Activated CD4-positive, alpha-beta T cell treated with anti-CD3 and anti-CD28 coated beads, Interleukin-2, amount 10 ng/mL, durations not matched to agents 24 days and 14 days (primary cell): ENCODE measurements around the gene IRF9. TPM values are rescaled to one million over a fixed set of nuclear protein-coding genes. Genes with fewer than 3 reads are reported as not detected.

Source experiments
- DNase-seq: peaks from one replicate; pipeline ENCODE4 v3.0.0; 2022
- H3K27ac Mint-ChIP-seq: one replicate; pipeline ENCODE4 v1.8.0; 2022; ENCODE audit warnings: mild to moderate bottlenecking, mixed read lengths
- H3K27me3 Mint-ChIP-seq: one replicate; pipeline ENCODE4 v1.8.0; 2022; ENCODE audit warnings: mixed read lengths
- H3K36me3 Mint-ChIP-seq: one replicate; pipeline ENCODE4 v1.8.0; 2022; ENCODE audit warnings: low read depth, mild to moderate bottlenecking, mixed read lengths
- H3K4me1 Mint-ChIP-seq: one replicate; pipeline ENCODE4 v1.8.0; 2021; ENCODE audit warnings: mixed read lengths
- H3K4me3 Mint-ChIP-seq: one replicate; pipeline ENCODE4 v1.8.0; 2022; ENCODE audit warnings: mild to moderate bottlenecking, moderate library complexity, mixed read lengths
- H3K9me3 Mint-ChIP-seq: one replicate; pipeline ENCODE4 v1.8.0; 2021; ENCODE audit warnings: mixed read lengths
- intact Hi-C: fragments of 100-400 bp; cut with micrococcal nuclease; formaldehyde crosslinking; loops from one replicate; pipeline ENCODE4 v1.15.1; 2023
- total RNA-seq: library from RNA; stranded (reverse); gene quantifications from 2 replicates; pipeline ENCODE4 v1.2.3, GENCODE V29; 2022

Gene IRF9
- total RNA-seq, 1 donor from 2014 or later, result 159 TPM

DNA sequence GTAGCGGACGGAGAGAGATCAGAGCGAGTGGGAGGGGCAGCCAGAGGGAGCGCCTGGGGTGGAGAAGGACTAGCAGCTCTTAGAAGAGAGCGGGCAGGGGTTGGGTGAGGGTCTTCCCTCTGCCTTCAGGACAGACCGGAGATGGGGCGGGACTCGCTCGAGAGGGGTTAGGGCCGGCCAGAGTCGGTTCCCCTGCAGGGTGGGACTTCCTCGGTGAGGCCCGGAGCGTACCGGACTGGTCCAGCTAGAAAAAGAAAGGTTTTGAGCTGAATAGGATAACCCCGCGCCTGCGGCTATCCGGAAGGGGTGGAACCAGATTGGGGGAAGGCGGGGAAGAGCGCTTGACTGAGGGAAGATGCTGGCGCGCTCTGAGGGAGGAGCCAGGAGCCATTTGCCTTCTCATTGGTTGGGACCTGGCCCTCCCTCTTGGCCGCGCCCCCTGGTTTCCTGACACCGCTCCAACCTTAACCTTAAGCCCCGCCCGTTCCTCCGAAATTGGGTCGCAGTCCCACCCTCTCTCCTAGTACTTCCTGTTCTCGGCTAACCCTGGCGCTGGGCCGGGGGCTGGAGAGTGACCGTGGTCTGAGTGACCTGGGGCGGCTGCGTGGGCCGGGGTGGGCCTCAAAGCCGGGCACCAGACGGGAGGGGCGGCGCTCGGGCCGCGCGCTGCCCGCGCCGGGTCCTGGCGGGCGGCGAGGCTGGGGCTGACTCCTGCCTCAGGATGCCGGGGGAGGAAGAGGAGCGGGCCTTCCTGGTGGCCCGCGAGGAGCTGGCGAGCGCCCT, 13.9 kb upstream of the IRF9 start, which contains the start of gene RNF31:
TSS of gene RNF31 (plus strand) at position 521 of the 783 bp plus-strand sequence. CDS start at position 722, 201 bp downstream.
- H3K4me3 Mint-ChIP-seq, result peak within 1 kb of the TSS; percentile 97
- no peaks in the 10 kb centered on the region for H3K27me3 Mint-ChIP-seq
- H3K9me3 Mint-ChIP-seq, result no peaks in the 10 kb centered on the region
- H3K4me1 Mint-ChIP-seq, result peaks cover 59% of the 10 kb centered on the region
- H3K36me3 Mint-ChIP-seq, result peaks cover 68% of the 10 kb centered on the region
- intact Hi-C loops, result loop anchor here (1.0 to 2.0 kb wide), 7 partner anchors 11 to 152 kb away; partner anchors contain the start of genes DCAF11, DHRS1, IPO4 and IRF9
- peak within 1 kb of the TSS; percentile 99 for H3K27ac Mint-ChIP-seq
- peak; percentile 99 for DNase-seq

DNA sequence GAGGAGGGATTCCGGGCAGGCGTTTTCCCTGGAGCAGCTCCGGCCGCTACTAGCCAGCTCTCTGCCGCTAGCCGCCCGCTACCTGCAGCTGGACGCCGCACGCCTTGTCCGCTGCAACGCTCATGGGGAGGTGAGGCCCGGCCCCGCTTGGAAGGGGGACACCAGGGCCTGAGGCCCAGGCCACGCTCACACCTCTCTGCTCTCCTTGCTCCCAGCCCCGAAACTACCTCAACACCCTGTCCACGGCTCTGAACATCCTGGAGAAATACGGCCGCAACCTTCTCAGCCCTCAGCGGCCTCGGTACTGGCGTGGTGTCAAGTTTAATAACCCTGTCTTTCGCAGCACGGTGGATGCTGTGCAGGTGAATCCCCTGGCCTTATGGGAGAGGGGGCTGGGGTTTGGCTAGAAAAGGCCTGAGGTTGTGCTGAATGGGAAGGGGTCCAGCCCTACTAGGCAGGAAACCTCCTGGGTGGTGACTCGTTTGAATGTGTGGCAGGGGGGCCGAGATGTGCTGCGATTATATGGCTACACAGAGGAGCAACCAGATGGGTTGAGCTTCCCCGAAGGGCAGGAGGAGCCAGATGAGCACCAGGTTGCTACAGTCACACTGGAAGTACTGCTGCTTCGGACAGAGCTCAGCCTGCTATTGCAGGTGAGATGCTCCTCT, 13.2 kb upstream of the IRF9 start:
- peaks cover 69% of the 10 kb centered on the region for H3K36me3 Mint-ChIP-seq

DNA sequence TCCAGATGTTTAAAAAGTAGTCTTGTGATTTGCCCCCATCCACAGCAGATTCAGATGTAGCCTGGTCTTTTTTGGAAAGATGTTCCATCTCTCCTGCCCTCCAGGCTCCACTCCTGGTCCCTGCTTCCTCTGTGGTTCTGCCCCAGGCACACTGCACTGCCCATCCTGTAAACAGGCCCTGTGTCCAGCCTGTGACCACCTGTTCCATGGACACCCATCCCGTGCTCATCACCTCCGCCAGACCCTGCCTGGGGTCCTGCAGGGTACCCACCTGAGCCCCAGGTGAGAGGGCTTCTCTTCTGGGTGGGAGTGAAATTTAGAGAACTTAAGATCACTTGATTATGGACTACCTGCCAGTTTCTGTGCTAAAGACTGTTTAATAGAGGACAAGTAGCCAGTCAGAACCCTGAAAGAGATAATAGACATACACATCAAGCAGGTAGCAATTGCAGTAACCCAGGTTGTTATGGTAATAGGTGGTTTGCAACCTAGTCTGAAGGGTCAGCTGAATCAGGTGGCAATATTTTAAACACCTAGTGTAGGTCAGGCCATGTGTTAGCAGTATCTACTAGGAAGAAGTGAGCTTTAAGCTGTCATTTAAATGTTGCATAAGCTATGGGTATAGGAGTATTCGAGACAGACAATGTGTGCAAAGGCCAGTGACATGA, 11.6 kb upstream of the IRF9 start:
- DNase-seq, result no peak
- peaks cover 41% of the 10 kb centered on the region for H3K4me1 Mint-ChIP-seq
- peak overlapping the region; percentile 60 for H3K27ac Mint-ChIP-seq
- H3K27me3 Mint-ChIP-seq, result no peaks in the 10 kb centered on the region
- peaks cover 59% of the 10 kb centered on the region for H3K36me3 Mint-ChIP-seq
- H3K9me3 Mint-ChIP-seq, result no peaks in the 10 kb centered on the region
- intact Hi-C loops, result no loop called here
- peak overlapping the region; percentile 97 for H3K4me3 Mint-ChIP-seq

More for the DNA sequence above, 13.2 kb upstream of the IRF9 start:
- DNase-seq, result peak; percentile 72
- H3K27ac Mint-ChIP-seq, result peak overlapping the region; percentile 79
- H3K9me3 Mint-ChIP-seq, result no peaks in the 10 kb centered on the region
- peaks cover 56% of the 10 kb centered on the region for H3K4me1 Mint-ChIP-seq
- peak overlapping the region; percentile 97 for H3K4me3 Mint-ChIP-seq
- intact Hi-C loops, result loop anchor here (1.0 to 2.0 kb wide), 6 partner anchors 13 to 151 kb away; partner anchors contain the start of genes DCAF11, DHRS1, IPO4 and IRF9
- no peaks in the 10 kb centered on the region for H3K27me3 Mint-ChIP-seq

DNA sequence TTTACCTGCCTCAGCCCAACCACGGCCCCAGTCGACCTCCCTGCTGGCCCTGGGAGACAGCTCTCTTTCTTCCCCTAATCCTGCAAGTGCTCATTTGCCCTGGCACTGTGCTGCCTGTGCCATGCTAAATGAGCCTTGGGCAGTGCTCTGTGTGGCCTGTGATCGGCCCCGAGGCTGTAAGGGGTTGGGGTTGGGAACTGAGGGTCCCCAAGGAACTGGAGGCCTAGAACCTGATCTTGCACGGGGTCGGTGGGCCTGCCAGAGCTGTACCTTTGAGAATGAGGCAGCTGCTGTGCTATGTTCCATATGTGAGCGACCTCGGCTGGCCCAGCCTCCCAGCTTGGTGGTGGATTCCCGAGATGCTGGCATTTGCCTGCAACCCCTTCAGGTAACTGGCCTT, 11.0 kb upstream of the IRF9 start:
- DNase-seq, result no peak
- intact Hi-C loops, result no loop called here
- H3K9me3 Mint-ChIP-seq, result no peaks in the 10 kb centered on the region
- no peak overlapping the region for H3K4me3 Mint-ChIP-seq
- H3K36me3 Mint-ChIP-seq, result peaks cover 59% of the 10 kb centered on the region
- peaks cover 38% of the 10 kb centered on the region for H3K4me1 Mint-ChIP-seq
- H3K27ac Mint-ChIP-seq, result no peak overlapping the region
- H3K27me3 Mint-ChIP-seq, result no peaks in the 10 kb centered on the region

DNA sequence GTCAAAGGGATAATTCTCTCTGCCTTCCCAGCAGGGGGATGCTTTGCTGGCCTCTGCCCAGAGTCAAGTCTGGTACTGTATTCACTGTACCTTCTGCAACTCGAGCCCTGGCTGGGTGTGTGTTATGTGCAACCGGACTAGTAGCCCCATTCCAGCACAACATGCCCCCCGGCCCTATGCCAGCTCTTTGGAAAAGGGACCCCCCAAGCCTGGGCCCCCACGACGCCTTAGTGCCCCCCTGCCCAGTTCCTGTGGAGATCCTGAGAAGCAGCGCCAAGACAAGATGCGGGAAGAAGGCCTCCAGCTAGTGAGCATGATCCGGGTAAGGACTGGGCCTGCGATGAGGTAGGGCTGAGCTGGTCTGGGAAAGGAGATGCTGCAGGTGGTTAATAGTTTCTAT, 10.5 kb upstream of the IRF9 start:
- H3K9me3 Mint-ChIP-seq, result no peaks in the 10 kb centered on the region
- H3K27ac Mint-ChIP-seq, result peak overlapping the region; percentile 31
- DNase-seq, result no peak
- no peaks in the 10 kb centered on the region for H3K27me3 Mint-ChIP-seq
- no peak overlapping the region for H3K4me3 Mint-ChIP-seq
- H3K36me3 Mint-ChIP-seq, result peaks cover 57% of the 10 kb centered on the region
- peaks cover 34% of the 10 kb centered on the region for H3K4me1 Mint-ChIP-seq
- intact Hi-C loops, result no loop called here

DNA sequence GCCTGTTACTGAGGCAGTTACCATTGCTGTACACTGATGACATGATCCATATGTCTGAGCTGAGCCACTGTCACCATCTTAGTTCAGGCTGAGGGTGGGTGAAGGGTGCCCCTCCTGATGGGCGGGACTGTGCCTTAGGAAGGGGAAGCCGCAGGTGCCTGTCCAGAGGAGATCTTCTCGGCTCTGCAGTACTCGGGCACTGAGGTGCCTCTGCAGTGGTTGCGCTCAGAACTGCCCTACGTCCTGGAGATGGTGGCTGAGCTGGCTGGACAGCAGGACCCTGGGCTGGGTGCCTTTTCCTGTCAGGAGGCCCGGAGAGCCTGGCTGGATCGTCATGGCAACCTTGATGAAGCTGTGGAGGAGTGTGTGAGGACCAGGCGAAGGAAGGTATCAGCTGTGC, 10.1 kb upstream of the IRF9 start:
- peaks cover 33% of the 10 kb centered on the region for H3K4me1 Mint-ChIP-seq
- peaks cover 57% of the 10 kb centered on the region for H3K36me3 Mint-ChIP-seq
- no peak overlapping the region for H3K27ac Mint-ChIP-seq

DNA sequence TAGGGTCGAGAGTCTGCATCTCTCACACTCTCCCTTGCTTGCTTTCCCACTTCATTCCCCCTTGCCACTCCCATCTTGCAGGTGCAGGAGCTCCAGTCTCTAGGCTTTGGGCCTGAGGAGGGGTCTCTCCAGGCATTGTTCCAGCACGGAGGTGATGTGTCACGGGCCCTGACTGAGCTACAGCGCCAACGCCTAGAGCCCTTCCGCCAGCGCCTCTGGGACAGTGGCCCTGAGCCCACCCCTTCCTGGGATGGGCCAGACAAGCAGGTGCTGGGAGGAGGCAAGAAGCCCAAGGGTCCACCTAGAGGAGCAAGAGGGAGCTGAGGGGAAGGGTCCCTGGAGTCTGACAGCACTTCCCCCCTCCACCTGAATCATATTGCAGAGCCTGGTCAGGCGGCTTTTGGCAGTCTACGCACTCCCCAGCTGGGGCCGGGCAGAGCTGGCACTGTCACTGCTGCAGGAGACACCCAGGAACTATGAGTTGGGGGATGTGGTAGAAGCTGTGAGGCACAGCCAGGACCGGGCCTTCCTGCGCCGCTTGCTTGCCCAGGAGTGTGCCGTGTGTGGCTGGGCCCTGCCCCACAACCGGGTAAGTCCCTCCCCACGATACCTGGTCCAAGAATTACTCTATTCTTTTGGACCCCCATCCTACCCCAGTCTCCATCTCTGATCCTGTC, 9.5 kb upstream of the IRF9 start:
- DNase-seq, result no peak
- H3K27ac Mint-ChIP-seq, result no peak overlapping the region
- H3K9me3 Mint-ChIP-seq, result no peaks in the 10 kb centered on the region
- H3K4me3 Mint-ChIP-seq, result no peak overlapping the region
- intact Hi-C loops, result no loop called here
- H3K36me3 Mint-ChIP-seq, result peaks cover 56% of the 10 kb centered on the region
- H3K27me3 Mint-ChIP-seq, result no peaks in the 10 kb centered on the region
- peaks cover 33% of the 10 kb centered on the region for H3K4me1 Mint-ChIP-seq

More for the DNA sequence above, 10.1 kb upstream of the IRF9 start:
- no peaks in the 10 kb centered on the region for H3K9me3 Mint-ChIP-seq
- intact Hi-C loops, result no loop called here
- DNase-seq, result no peak
- no peak overlapping the region for H3K4me3 Mint-ChIP-seq
- no peaks in the 10 kb centered on the region for H3K27me3 Mint-ChIP-seq

DNA sequence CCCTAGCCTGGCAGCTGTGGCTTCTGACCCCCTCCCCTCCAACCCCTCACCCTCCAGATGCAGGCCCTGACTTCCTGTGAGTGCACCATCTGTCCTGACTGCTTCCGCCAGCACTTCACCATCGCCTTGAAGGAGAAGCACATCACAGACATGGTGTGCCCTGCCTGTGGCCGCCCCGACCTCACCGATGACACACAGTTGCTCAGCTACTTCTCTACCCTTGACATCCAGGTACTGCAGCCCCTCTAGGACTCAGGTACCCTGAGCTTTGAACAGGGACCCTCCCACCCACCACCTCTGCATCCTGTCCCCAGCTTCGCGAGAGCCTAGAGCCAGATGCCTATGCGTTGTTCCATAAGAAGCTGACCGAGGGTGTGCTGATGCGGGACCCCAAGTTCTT, 6.0 kb upstream of the IRF9 start:
- no peaks in the 10 kb centered on the region for H3K27me3 Mint-ChIP-seq
- no peak for DNase-seq
- H3K27ac Mint-ChIP-seq, result no peak overlapping the region
- H3K4me3 Mint-ChIP-seq, result no peak overlapping the region
- H3K4me1 Mint-ChIP-seq, result peaks cover 22% of the 10 kb centered on the region
- intact Hi-C loops, result no loop called here
- H3K9me3 Mint-ChIP-seq, result no peaks in the 10 kb centered on the region
- peaks cover 66% of the 10 kb centered on the region for H3K36me3 Mint-ChIP-seq

DNA sequence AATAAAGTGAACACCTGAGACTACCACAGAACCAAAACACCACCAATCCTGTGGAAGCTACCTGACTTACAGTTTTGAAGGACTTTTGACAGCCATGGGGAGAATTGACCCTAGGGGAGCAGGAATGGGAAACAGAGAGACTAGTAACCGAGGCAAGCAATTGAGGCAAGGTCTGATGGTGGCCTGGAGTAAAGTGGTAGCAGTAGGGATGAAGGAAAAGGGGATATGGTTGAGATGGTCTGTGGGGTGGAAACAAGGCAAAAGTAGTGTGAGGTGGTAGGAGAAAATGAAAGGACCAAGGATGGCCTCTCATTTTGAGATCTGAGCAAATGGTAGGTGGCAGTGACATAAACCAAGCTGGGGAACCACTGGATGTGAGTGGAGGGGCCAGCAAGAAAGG, 4.2 kb upstream of the IRF9 start:
- intact Hi-C loops, result no loop called here
- no peak for DNase-seq
- H3K9me3 Mint-ChIP-seq, result no peaks in the 10 kb centered on the region
- H3K4me1 Mint-ChIP-seq, result peaks cover 27% of the 10 kb centered on the region
- H3K36me3 Mint-ChIP-seq, result peaks cover 71% of the 10 kb centered on the region
- no peak overlapping the region for H3K4me3 Mint-ChIP-seq
- peak overlapping the region; percentile 39 for H3K27ac Mint-ChIP-seq
- H3K27me3 Mint-ChIP-seq, result peaks cover 2% of the 10 kb centered on the region

DNA sequence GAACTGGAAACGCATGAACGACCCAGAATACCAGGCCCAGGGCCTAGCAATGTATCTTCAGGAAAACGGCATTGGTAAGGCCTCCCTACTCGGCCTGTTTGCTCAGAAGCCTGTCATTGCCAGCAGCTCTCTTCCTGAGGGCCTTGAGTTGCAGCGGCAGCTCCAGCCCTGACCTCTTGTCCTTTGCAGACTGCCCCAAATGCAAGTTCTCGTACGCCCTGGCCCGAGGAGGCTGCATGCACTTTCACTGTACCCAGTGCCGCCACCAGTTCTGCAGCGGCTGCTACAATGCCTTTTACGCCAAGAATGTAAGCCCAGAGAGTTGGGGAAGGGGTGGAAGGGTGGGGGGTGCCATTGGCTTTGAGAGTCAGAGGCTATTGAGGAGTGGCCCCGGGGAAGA, 3.7 kb upstream of the IRF9 start:
- H3K4me3 Mint-ChIP-seq, result no peak overlapping the region
- no peak for DNase-seq
- no peak overlapping the region for H3K27ac Mint-ChIP-seq
- peaks cover 2% of the 10 kb centered on the region for H3K27me3 Mint-ChIP-seq
- intact Hi-C loops, result no loop called here
- no peaks in the 10 kb centered on the region for H3K9me3 Mint-ChIP-seq
- peaks cover 30% of the 10 kb centered on the region for H3K4me1 Mint-ChIP-seq
- H3K36me3 Mint-ChIP-seq, result peaks cover 72% of the 10 kb centered on the region

DNA sequence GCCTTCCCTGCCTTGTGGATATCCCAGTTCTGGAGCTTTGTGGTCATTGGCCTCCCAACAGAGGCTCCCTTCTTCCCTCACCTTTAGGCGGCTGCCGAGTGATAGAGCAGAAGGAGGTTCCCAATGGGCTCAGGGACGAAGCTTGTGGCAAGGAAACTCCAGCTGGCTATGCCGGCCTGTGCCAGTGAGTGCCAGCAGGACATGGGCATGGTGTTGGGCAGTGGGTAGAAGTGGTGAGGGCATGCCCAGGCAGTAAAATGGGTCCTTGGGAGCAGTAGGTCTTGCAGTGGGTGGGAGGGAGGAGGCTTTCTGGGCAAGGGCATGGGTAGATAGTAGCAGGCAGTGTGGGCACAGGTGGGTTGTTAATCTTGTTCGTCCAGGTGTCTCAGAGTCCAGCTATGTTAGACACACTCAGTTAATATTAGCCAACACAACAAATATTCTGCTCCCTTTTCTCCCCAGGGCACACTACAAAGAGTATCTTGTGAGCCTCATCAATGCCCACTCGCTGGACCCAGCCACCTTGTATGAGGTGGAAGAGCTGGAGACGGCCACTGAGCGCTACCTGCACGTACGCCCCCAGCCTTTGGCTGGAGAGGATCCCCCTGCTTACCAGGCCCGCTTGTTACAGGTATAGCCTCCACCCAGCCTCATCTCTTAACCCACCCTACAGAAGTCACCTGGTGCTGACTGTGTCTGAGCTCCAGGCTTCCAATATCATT, 1.1 kb upstream of the IRF9 start:
- no peak for DNase-seq
- Mint-ChIP-seq H3K27me3 (peaks cover 2% of the 10 kb centered on the region), H3K9me3 (no peaks in the 10 kb centered on the region), H3K27ac (peak overlapping the region; percentile 97), H3K4me3 (peak overlapping the region; percentile 93), H3K36me3 (peaks cover 84% of the 10 kb centered on the region), H3K4me1 (peaks cover 46% of the 10 kb centered on the region)
- intact Hi-C loops, result loop anchor here (5.0 kb wide), 2 partner anchors 103 to 148 kb away; no protein-coding TSS in a partner anchor

DNA sequence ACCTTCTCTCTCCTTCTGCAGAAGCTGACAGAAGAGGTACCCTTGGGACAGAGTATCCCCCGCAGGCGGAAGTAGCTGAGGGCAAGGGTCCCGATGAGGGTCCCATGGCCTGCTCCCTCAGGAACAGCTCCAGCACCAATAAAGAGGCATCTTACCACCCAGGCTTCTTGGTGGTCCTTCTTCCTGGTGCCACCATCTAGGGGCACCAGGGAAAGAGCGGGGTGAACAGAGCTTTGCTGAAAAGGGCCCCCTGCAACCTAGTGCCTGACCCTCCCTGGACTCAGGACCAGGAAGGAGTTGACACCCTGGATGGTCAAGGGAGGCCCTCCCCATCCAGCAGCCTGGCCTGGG, 591 bp upstream of the IRF9 start:
- Mint-ChIP-seq H3K4me1 (peaks cover 49% of the 10 kb centered on the region), H3K9me3 (no peaks in the 10 kb centered on the region), H3K36me3 (peaks cover 86% of the 10 kb centered on the region), H3K4me3 (peak overlapping the region; percentile 93), H3K27ac (peak overlapping the region; percentile 97), H3K27me3 (peaks cover 2% of the 10 kb centered on the region)
- intact Hi-C loops, result loop anchor here (5.0 kb wide), 2 partner anchors 103 to 148 kb away; no protein-coding TSS in a partner anchor
- DNase-seq, result no peak

DNA sequence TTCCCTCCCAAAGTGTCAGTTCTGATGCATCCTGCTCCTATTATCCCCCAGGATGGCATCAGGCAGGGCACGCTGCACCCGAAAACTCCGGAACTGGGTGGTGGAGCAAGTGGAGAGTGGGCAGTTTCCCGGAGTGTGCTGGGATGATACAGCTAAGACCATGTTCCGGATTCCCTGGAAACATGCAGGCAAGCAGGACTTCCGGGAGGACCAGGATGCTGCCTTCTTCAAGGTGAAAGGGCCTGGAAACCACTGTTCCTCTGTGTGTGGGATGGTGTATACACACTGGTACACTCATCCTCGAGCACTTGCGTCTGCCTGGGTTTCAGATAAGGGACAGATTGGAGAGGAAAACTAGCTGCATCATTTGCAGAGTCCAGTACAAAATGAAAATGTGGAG, 1.0 kb downstream of the IRF9 start:
- peak overlapping the region; percentile 93 for H3K4me3 Mint-ChIP-seq
- peaks cover 2% of the 10 kb centered on the region for H3K27me3 Mint-ChIP-seq
- intact Hi-C loops, result loop anchor here (5.0 kb wide), 2 partner anchors 105 to 150 kb away; no protein-coding TSS in a partner anchor
- peak overlapping the region; percentile 97 for H3K27ac Mint-ChIP-seq
- peak; percentile 74 for DNase-seq
- peaks cover 89% of the 10 kb centered on the region for H3K36me3 Mint-ChIP-seq
- H3K9me3 Mint-ChIP-seq, result no peaks in the 10 kb centered on the region
- peaks cover 51% of the 10 kb centered on the region for H3K4me1 Mint-ChIP-seq
